IMR-90 (cell line): ENCODE results near the gene CHRD. TPM values are rescaled to one million over a fixed set of nuclear protein-coding genes. Genes with fewer than 3 reads are reported as not detected.

Experiments
- ATAC-seq: fragments of 200-7000 bp; cut with Tn5 transposase; 2 replicates; pipeline ENCODE4 v1.9.1; 2020; ENCODE audit warnings: low read depth, mild to moderate bottlenecking, moderate library complexity
- BruUV-seq: library from RNA; stranded (reverse); fragments of 400-500 nt; replicated peaks from 2 replicates; lab custom pipeline; 2021; lab: Mats Ljungman, UMichigan
- CTCF ChIA-PET: fragments of 300-600 bp; formaldehyde crosslinking; extraction: SDS; loops from one replicate; lab custom pipeline; 2021; ENCODE audit warnings: antibody characterized with exemption; lab: Yijun Ruan, JAX
- POLR2A ChIA-PET: fragments of 300-600 bp; sonication (Branson Sonifier 250); formaldehyde crosslinking; loops from one replicate; lab custom pipeline; 2022; ENCODE audit warnings: antibody characterized with exemption; ENCODE audit not compliant: unreplicated experiment; lab: Charles Lee
- DNase-seq: peaks from one replicate; pipeline ENCODE4 v3.0.0; 2013
- H2AFZ ChIP-seq: replicated peaks from 2 replicates; pipeline ENCODE3; 2013; ENCODE audit warnings: low read length, mild to moderate bottlenecking; ENCODE audit not compliant: poor library complexity
- H2AK5ac ChIP-seq: 2 replicates; pipeline ENCODE4 v1.6.1; 2013; ENCODE audit warnings: low read depth, low read length, inconsistent platforms
- H2AK9ac ChIP-seq: replicated peaks from 2 replicates; pipeline ENCODE3; 2013; ENCODE audit warnings: mild to moderate bottlenecking, low read depth, low read length, moderate library complexity; ENCODE audit not compliant: poor library complexity
- H2BK120ac ChIP-seq: 2 replicates; pipeline ENCODE4 v1.6.1; 2013; ENCODE audit warnings: low read depth, low read length, inconsistent platforms
- H2BK15ac ChIP-seq: 3 replicates; pipeline ENCODE4 v1.6.1; 2013; ENCODE audit warnings: low read depth, low read length, inconsistent platforms
- H2BK20ac ChIP-seq: 2 replicates; pipeline ENCODE4 v1.6.1; 2013; ENCODE audit warnings: low read depth, mild to moderate bottlenecking, inconsistent platforms, low read length, moderate library complexity
- H2BK5ac ChIP-seq: 2 replicates; pipeline ENCODE4 v1.6.1; 2013; ENCODE audit warnings: mild to moderate bottlenecking, low read depth, low read length, inconsistent platforms; ENCODE audit not compliant: poor library complexity, severe bottlenecking
- H3K14ac ChIP-seq: replicated peaks from 2 replicates; pipeline ENCODE4 v1.6.1; 2013; ENCODE audit warnings: low read depth, low read length, inconsistent platforms
- H3K18ac ChIP-seq: 2 replicates; pipeline ENCODE4 v1.6.1; 2013; ENCODE audit warnings: low read depth, low read length, control low read depth
- H3K23ac ChIP-seq: 2 replicates; pipeline ENCODE4 v1.6.1; 2013; ENCODE audit warnings: low read depth, low read length, inconsistent platforms
- H3K27ac ChIP-seq: 2 replicates; pipeline ENCODE4 v1.5.1; 2013; ENCODE audit warnings: mild to moderate bottlenecking, control low read depth, low read length; ENCODE audit not compliant: insufficient read depth
- H3K27me3 ChIP-seq: 2 replicates; pipeline ENCODE4 v1.6.1; 2013; ENCODE audit warnings: low read length; ENCODE audit not compliant: control insufficient read depth, insufficient read depth
- H3K36me3 ChIP-seq: 2 replicates; pipeline ENCODE4 v1.6.1; 2013; ENCODE audit warnings: low read length, mixed read lengths; ENCODE audit not compliant: control insufficient read depth, insufficient read depth
- H3K4ac ChIP-seq: 2 replicates; pipeline ENCODE4 v1.6.1; 2013; ENCODE audit warnings: low read depth, low read length, inconsistent platforms
- H3K4me1 ChIP-seq: 2 replicates; pipeline ENCODE4 v1.6.1; 2013; ENCODE audit warnings: low read length, mixed read lengths; ENCODE audit not compliant: control insufficient read depth, insufficient read depth
- H3K4me2 ChIP-seq: 2 replicates; pipeline ENCODE4 v1.6.1; 2013; ENCODE audit warnings: low read depth, mild to moderate bottlenecking, control low read depth, low read length, moderate library complexity
- H3K4me3 ChIP-seq: 2 replicates; pipeline ENCODE4 v1.5.1; 2013; ENCODE audit warnings: low read depth, mild to moderate bottlenecking, control low read depth, low read length, moderate library complexity; ENCODE audit not compliant: insufficient read depth
- H3K56ac ChIP-seq: 2 replicates; pipeline ENCODE4 v1.6.1; 2013; ENCODE audit warnings: low read length, inconsistent platforms; ENCODE audit not compliant: insufficient read depth; ENCODE audit errors: extremely low read depth
- H3K79me1 ChIP-seq, 2 experiments: 2 replicates each; pipeline ENCODE4 v1.6.1; 2013; ENCODE audit warnings: low read length in 2 of 2, inconsistent platforms in 1 of 2, low read depth in 1 of 2
- H3K9ac ChIP-seq: 2 replicates; pipeline ENCODE4 v1.6.1; 2013; ENCODE audit warnings: low read depth, low read length, control low read depth
- H3K9me1 ChIP-seq: 2 replicates; pipeline ENCODE4 v1.6.1; 2013; ENCODE audit warnings: low read length, inconsistent platforms; ENCODE audit not compliant: insufficient read depth
- H3K9me3 ChIP-seq: 2 replicates; pipeline ENCODE4 v1.6.1; 2013; ENCODE audit warnings: low read length; ENCODE audit not compliant: control insufficient read depth, insufficient read depth
- H4K20me1 ChIP-seq: 2 replicates; pipeline ENCODE4 v1.6.1; 2013; ENCODE audit warnings: low read length, inconsistent platforms; ENCODE audit not compliant: insufficient read depth
- H4K5ac ChIP-seq: 2 replicates; pipeline ENCODE4 v1.6.1; 2013; ENCODE audit warnings: mild to moderate bottlenecking, low read depth, low read length, control low read depth
- H4K8ac ChIP-seq, 2 experiments: 2 replicates each; pipeline ENCODE4 v1.6.1; 2013; ENCODE audit warnings: low read depth in 2 of 2, low read length in 2 of 2, control low read depth in 1 of 2, inconsistent platforms in 1 of 2
- H4K91ac ChIP-seq: 2 replicates; pipeline ENCODE4 v1.6.1; 2013; ENCODE audit warnings: low read depth, low read length, inconsistent platforms; ENCODE audit not compliant: insufficient read depth
- BHLHE40 ChIP-seq: fragments of 150-350 bp; IDR thresholded peaks from 2 replicates; pipeline ENCODE4 v1.6.1; 2016; ENCODE audit warnings: mild to moderate bottlenecking, low read depth, low read length
- CEBPB ChIP-seq: IDR thresholded peaks from 2 replicates; pipeline ENCODE4 v1.6.1; 2012; ENCODE audit warnings: low read depth, low read length, improper control_type of control experiment
- CHD1 ChIP-seq: IDR thresholded peaks from 2 replicates; pipeline ENCODE4 v1.6.1; 2012; ENCODE audit warnings: low read depth, low read length, improper control_type of control experiment
- ELK1 ChIP-seq: fragments of 150-350 bp; IDR thresholded peaks from 2 replicates; pipeline ENCODE4 v1.6.1; 2016; ENCODE audit warnings: low read depth, mild to moderate bottlenecking, low read length, moderate library complexity, borderline replicate concordance
- FOS ChIP-seq: fragments of 150-350 bp; IDR thresholded peaks from 2 replicates; pipeline ENCODE4 v1.6.1; 2016; ENCODE audit warnings: low read depth, low read length
- MAZ ChIP-seq: IDR thresholded peaks from 2 replicates; pipeline ENCODE4 v1.6.1; 2012; ENCODE audit warnings: low read depth, mild to moderate bottlenecking, low read length, improper control_type of control experiment, moderate library complexity, borderline replicate concordance
- MXI1 ChIP-seq: IDR thresholded peaks from 2 replicates; pipeline ENCODE4 v1.6.1; 2012; ENCODE audit warnings: low read depth, mild to moderate bottlenecking, low read length, moderate library complexity, borderline replicate concordance
- NFE2L2 ChIP-seq: fragments of 150-350 bp; IDR thresholded peaks from 2 replicates; pipeline ENCODE4 v1.6.1; 2016; ENCODE audit warnings: low read depth, mild to moderate bottlenecking, low read length
- RAD21 ChIP-seq: IDR thresholded peaks from 2 replicates; pipeline ENCODE4 v1.6.1; 2012; ENCODE audit warnings: low read length, improper control_type of control experiment
- RCOR1 ChIP-seq: IDR thresholded peaks from 2 replicates; pipeline ENCODE4 v1.6.1; 2012; ENCODE audit warnings: mild to moderate bottlenecking, low read length, improper control_type of control experiment; ENCODE audit not compliant: insufficient replicate concordance
- RFX5 ChIP-seq: IDR thresholded peaks from 2 replicates; pipeline ENCODE4 v1.8.0; 2012; ENCODE audit warnings: low read depth, mild to moderate bottlenecking, low read length, moderate library complexity
- SMC3 ChIP-seq: fragments of 150-350 bp; IDR thresholded peaks from 2 replicates; pipeline ENCODE4 v1.6.1; 2016; ENCODE audit warnings: low read depth, mild to moderate bottlenecking, antibody characterized with exemption, low read length, moderate library complexity
- USF2 ChIP-seq: fragments of 150-350 bp; IDR thresholded peaks from 2 replicates; pipeline ENCODE4 v1.6.1; 2017; ENCODE audit warnings: mild to moderate bottlenecking, antibody characterized with exemption, low read length, low read depth
- WGBS, 2 experiments: methylation state at CpG; one replicate each; pipeline versions ENCODE4 v1.1.5 to v1.1.7; 2013; ENCODE audit warnings: missing lambda C conversion rate in 2 of 2; ENCODE audit not compliant: insufficient read length in 1 of 2; ENCODE audit errors: extremely low coverage in 2 of 2; 5-methylcytosine and 5-hydroxymethylcytosine counted together
- dilution Hi-C: fragments of 300-500 bp; cut with HindIII; formaldehyde crosslinking; loops from one replicate; pipeline ENCODE4 v1.14.3; 2018; ENCODE audit warnings: low sequenced_read_pairs; ENCODE audit not compliant: unreplicated experiment
- in situ Hi-C: fragments of 300-500 bp; cut with MboI; formaldehyde crosslinking; loops from 3 replicates; pipeline ENCODE4 v1.14.3; 2019; ENCODE audit warnings: low sequenced_read_pairs, inconsistent platforms, mixed read lengths
- intact Hi-C: fragments of 100-400 bp; cut with micrococcal nuclease; formaldehyde crosslinking; loops from 2 replicates; pipeline ENCODE4 v1.10.0; 2022
- polyA plus RNA-seq, 3 experiments: library from polyadenylated mRNA; depleted of rRNA; stranded (reverse); fragments of >200 nt; gene quantifications; 2 replicates each; pipeline ENCODE4 v1.2.3, GENCODE V29; 2012; ENCODE audit warnings: low replicate concordance in 1 of 3
- total RNA-seq: library from RNA; depleted of rRNA; stranded (reverse); fragments of >200 nt; gene quantifications from 2 replicates; pipeline ENCODE4 v1.2.3, GENCODE V29; 2012

Gene CHRD
- total and polyA plus RNA-seq, 2 of the 4 experiments (the other 2 are of a cell fraction) = under 0.01 to 0.09 TPM

- H4K91ac ChIP-seq = no peak overlapping the region
- ChIA-PET POLR2A (no interaction called here), CTCF (no interaction called here)
- no peak overlapping the region for H3K56ac ChIP-seq
- H3K9me3 ChIP-seq = no peaks in the 10 kb centered on the region
- in situ Hi-C loops (no loop called here), dilution Hi-C loops (no loop called here), intact Hi-C loops (loop anchor here (10.0 kb wide), 1 partner anchor 1428 kb away; no protein-coding TSS in a partner anchor)
- no peak overlapping the region; the same call in 1 of the 2 replicates for H3K23ac ChIP-seq
- no peak overlapping the region for H3K14ac ChIP-seq
- no peak overlapping the region for H3K18ac ChIP-seq
- H2BK20ac ChIP-seq = no peak overlapping the region
- H2AFZ ChIP-seq = no peak overlapping the region
- H3K27ac ChIP-seq = no peak overlapping the region
- DNase-seq (no peak), ATAC-seq (no peak)
- no peak overlapping the region for H4K5ac ChIP-seq
- no peak overlapping the region for H4K8ac ChIP-seq
- 97% methylated on average over 15 of the region's 20 CpGs; no CpG with 5 or more reads in 1 of the 2 experiments for WGBS, 2 experiments
- H3K4me2 ChIP-seq = no peak overlapping the region
- H3K27me3 ChIP-seq = no peaks in the 10 kb centered on the region
- no TSS peak for BruUV-seq
- H3K4me1 ChIP-seq = peaks cover 14% of the 10 kb centered on the region
- H4K20me1 ChIP-seq = peaks cover 3% of the 10 kb centered on the region
- no peak overlapping the region for H3K4me3 ChIP-seq
- H2BK15ac ChIP-seq = no peak overlapping the region
- H2AK9ac ChIP-seq = no peak overlapping the region
- TF ChIP-seq NFE2L2 = no peak
- TF ChIP-seq MAZ = no peak
- TF ChIP-seq SMC3 = no peak
- no peak for TF ChIP-seq FOS
- no peak for TF ChIP-seq ELK1
- TF ChIP-seq CEBPB = no peak
- no peak for TF ChIP-seq MXI1
- TF ChIP-seq RCOR1 = no peak
- TF ChIP-seq BHLHE40 = no peak
- no peak for TF ChIP-seq RFX5
- no peak for TF ChIP-seq USF2
- no peak for TF ChIP-seq RAD21
- TF ChIP-seq CHD1 = no peak
- H2AK5ac ChIP-seq = no peak overlapping the region
- no peak overlapping the region for H3K9ac ChIP-seq
- H3K36me3 ChIP-seq = peaks cover 27% of the 10 kb centered on the region
- H2BK5ac ChIP-seq = no peak overlapping the region
- no peak overlapping the region for H3K4ac ChIP-seq
- H3K79me1 ChIP-seq = peaks cover 0 to 14% of the 10 kb centered on the region in 2 experiments; a peak in 2 of 4 replicates
- H3K9me1 ChIP-seq = peaks cover 3% of the 10 kb centered on the region; the same call in 1 of the 2 replicates
- no peak overlapping the region for H2BK120ac ChIP-seq
Measured at GRCh38 chr3:184346480-184347190, 33.2 kb upstream of the CHRD start.
